GM12878 (cell line): ENCODE measurements around the gene MAN1B1. TPM values are rescaled to one million over a fixed set of nuclear protein-coding genes. Genes with fewer than 3 reads are reported as not detected.
A peak's percentile ranks its signal among the peaks of the same experiment; 100 is the strongest.

Experiments used
- ATAC-seq: fragments of 200-7000 bp; cut with Tn5 transposase; 3 replicates; pipeline ENCODE4 v1.9.1; 2020; ENCODE audit warnings: mild to moderate bottlenecking, moderate library complexity
- BruUV-seq: library from RNA; stranded (reverse); fragments of 400-500 nt; replicated peaks from 2 replicates; lab custom pipeline; 2021; lab: Mats Ljungman, UMichigan
- CTCF ChIA-PET: fragments of 300-600 bp; sonication (Branson Sonifier 250); formaldehyde crosslinking; extraction: SDS; loops from one replicate; lab custom pipeline; 2021; ENCODE audit warnings: inconsistent platforms; lab: Yijun Ruan, JAX
- POLR2A ChIA-PET: fragments of 350-600 bp; formaldehyde crosslinking; extraction: SDS; loops from one replicate; lab custom pipeline; 2021; ENCODE audit warnings: inconsistent platforms; lab: Charles Lee
- RAD21 ChIA-PET: fragments of 300-600 bp; sonication (Branson Sonifier 250); formaldehyde crosslinking; loops from one replicate; lab custom pipeline; 2023; ENCODE audit warnings: antibody characterized with exemption; ENCODE audit not compliant: unreplicated experiment; lab: Charles Lee
- SMC1A ChIA-PET: fragments of 300-600 bp; sonication (Branson Sonifier 250); formaldehyde crosslinking; loops from one replicate; lab custom pipeline; 2023; ENCODE audit not compliant: unreplicated experiment, uncharacterized antibody; lab: Charles Lee
- DNase-seq: peaks from one replicate; pipeline ENCODE4 v3.0.0-alpha.2; 2011; ENCODE audit warnings: low read depth, low spot score
- FAIRE-seq: peaks from 3 replicates; lab custom pipeline; 2011; peaks lifted over from hg19 to GRCh38; lab: Jason Lieb, UNC
- H2AFZ ChIP-seq: 2 replicates; pipeline ENCODE4 v1.6.0; 2011; ENCODE audit warnings: low read depth, low read length, control low read depth; ENCODE audit not compliant: control insufficient read depth
- H3K27ac ChIP-seq: 2 replicates; pipeline ENCODE4 v1.5.1; 2011; ENCODE audit warnings: control low read depth; ENCODE audit not compliant: control insufficient read depth, insufficient read depth
- H3K27me3 ChIP-seq, 2 experiments: replicated peaks in 1 of 2; 2 replicates each; pipeline versions ENCODE4 v1.6.0 to v1.6.1; 2011; ENCODE audit warnings: low read length in 1 of 2; ENCODE audit not compliant: control insufficient read depth in 2 of 2, insufficient read depth in 2 of 2
- H3K36me3 ChIP-seq, 2 experiments: 2 replicates each; pipeline ENCODE4 v1.5.1; 2011; ENCODE audit warnings: low read length in 1 of 2; ENCODE audit not compliant: control insufficient read depth in 2 of 2, insufficient read depth in 2 of 2
- H3K4me1 ChIP-seq: 2 replicates; pipeline ENCODE4 v1.6.1; 2011; ENCODE audit warnings: mild to moderate bottlenecking, low read length, moderate library complexity, mixed read lengths; ENCODE audit not compliant: control insufficient read depth, insufficient read depth
- H3K4me2 ChIP-seq: 2 replicates; pipeline ENCODE4 v1.6.0; 2011; ENCODE audit warnings: control low read depth; ENCODE audit not compliant: control insufficient read depth, insufficient read depth
- H3K4me3 ChIP-seq: fragments of 200-600 bp; sonication (generic); 2 replicates; pipeline ENCODE4 v1.5.1; 2016
- H3K79me2 ChIP-seq: 2 replicates; pipeline ENCODE4 v1.6.0; 2011; ENCODE audit warnings: low read length; ENCODE audit not compliant: control insufficient read depth, insufficient read depth
- H3K9ac ChIP-seq: 2 replicates; pipeline ENCODE4 v1.8.0; 2011; ENCODE audit warnings: low read length, control low read depth, mixed read lengths; ENCODE audit not compliant: control insufficient read depth, insufficient read depth
- H3K9me3 ChIP-seq: replicated peaks from 3 replicates; pipeline ENCODE4 v1.5.1; 2011; ENCODE audit warnings: mild to moderate bottlenecking, low read length; ENCODE audit not compliant: control insufficient read depth, insufficient read depth
- H4K20me1 ChIP-seq: 2 replicates; pipeline ENCODE4 v1.6.0; 2011; ENCODE audit not compliant: control insufficient read depth, insufficient read depth
- BMI1 ChIP-seq: fragments of 450-650 bp; IDR thresholded peaks from 2 replicates; pipeline ENCODE4 v1.6.1; 2016; ENCODE audit warnings: mild to moderate bottlenecking, moderate library complexity, borderline replicate concordance
- CREB1 ChIP-seq: IDR thresholded peaks from 2 replicates; pipeline ENCODE4 v1.6.1; 2012; ENCODE audit warnings: low read depth, mild to moderate bottlenecking, inconsistent platforms
- E2F4 ChIP-seq: IDR thresholded peaks from 2 replicates; pipeline ENCODE4 v1.6.1; 2012; ENCODE audit warnings: low read depth, low read length, improper control_type of control experiment
- FOXM1 ChIP-seq: IDR thresholded peaks from 2 replicates; pipeline ENCODE4 v1.6.1; 2012; ENCODE audit warnings: low read depth, mild to moderate bottlenecking, inconsistent platforms, low read length, moderate library complexity
- IKZF2 ChIP-seq, 2 experiments: fragments of 450-650 bp; IDR thresholded peaks; 2 replicates each; pipeline ENCODE4 v1.6.1; 2017; ENCODE audit warnings: mild to moderate bottlenecking in 2 of 2, moderate library complexity in 2 of 2
- KDM1A ChIP-seq: fragments of 200-600 bp; sonication (generic); IDR thresholded peaks from 2 replicates; pipeline ENCODE4 v1.6.1; 2016; ENCODE audit warnings: borderline replicate concordance
- KLF5 ChIP-seq: fragments of 450-650 bp; IDR thresholded peaks from 2 replicates; pipeline ENCODE4 v1.6.1; 2014; ENCODE audit warnings: mild to moderate bottlenecking; ENCODE audit not compliant: partially characterized antibody
- MXI1 ChIP-seq: fragments of 150-350 bp; IDR thresholded peaks from 2 replicates; pipeline ENCODE4 v1.6.1; 2011; ENCODE audit warnings: low read depth, mild to moderate bottlenecking, inconsistent platforms, low read length, improper control_type of control experiment
- NBN ChIP-seq: fragments of 450-650 bp; IDR thresholded peaks from 2 replicates; pipeline ENCODE4 v1.6.1; 2016
- PML ChIP-seq: IDR thresholded peaks from 2 replicates; pipeline ENCODE4 v1.6.1; 2012; ENCODE audit warnings: low read length, inconsistent platforms
- POLR2A ChIP-seq: IDR thresholded peaks from 2 replicates; pipeline ENCODE4 v1.6.1; 2011; ENCODE audit warnings: low read depth, mild to moderate bottlenecking, low read length
- POLR2AphosphoS5 ChIP-seq: IDR thresholded peaks from 2 replicates; pipeline ENCODE4 v1.6.1; 2011; ENCODE audit warnings: mild to moderate bottlenecking, low read length, inconsistent platforms
- POU2F2 ChIP-seq: IDR thresholded peaks from 3 replicates; pipeline ENCODE4 v1.6.1; 2011; ENCODE audit warnings: low read depth, mild to moderate bottlenecking, low read length, borderline replicate concordance
- SIN3A ChIP-seq: IDR thresholded peaks from 2 replicates; pipeline ENCODE4 v1.6.1; 2012; ENCODE audit warnings: low read depth, low read length, improper control_type of control experiment
- SMARCA5 ChIP-seq: fragments of 450-650 bp; IDR thresholded peaks from 2 replicates; pipeline ENCODE4 v1.6.1; 2017; ENCODE audit warnings: mild to moderate bottlenecking
- ZBTB40 ChIP-seq: fragments of 450-650 bp; IDR thresholded peaks from 2 replicates; pipeline ENCODE4 v1.6.1; 2016; ENCODE audit warnings: mild to moderate bottlenecking, moderate library complexity, borderline replicate concordance
- WGBS: methylation state at CpG from one replicate; pipeline ENCODE4 v1.1.6; 2016; ENCODE audit warnings: low lambda C conversion rate; ENCODE audit not compliant: insufficient replicate concordance, insufficient coverage; ENCODE audit errors: missing lambda C conversion rate; 5-methylcytosine and 5-hydroxymethylcytosine counted together
- in situ Hi-C: fragments of 300-500 bp; cut with MboI; formaldehyde crosslinking; loops from 9 replicates; pipeline ENCODE4 v1.14.3; 2018; ENCODE audit warnings: mixed read lengths
- intact Hi-C: fragments of 100-400 bp; cut with micrococcal nuclease; formaldehyde crosslinking; loops from one replicate; pipeline ENCODE4 v1.14.2; 2022; ENCODE audit not compliant: unreplicated experiment
- polyA plus RNA-seq, 11 experiments: library from polyadenylated mRNA; depleted of rRNA in 4 of 11; unstranded in 6 of 11; stranded (reverse) in 5 of 11; fragments of >200 nt; fragmentation: Nextera tagmentation in 4 of 11; fragmentation: Illumina TruSeq in 1 of 11; extraction: Ambion mirVana in 4 of 11; extraction: Trizol in 1 of 11; gene quantifications; 1 replicate in 1 of 11; 2 replicates in 10 of 11; pipeline versions ENCODE4 v1.2.1 to v1.2.3, GENCODE V29; 2011 to 2016; ENCODE audit warnings: inconsistent platforms in 2 of 11, missing spikeins in 2 of 11, low read depth in 1 of 11
- total RNA-seq, 4 experiments: library from RNA; depleted of rRNA in 3 of 4; stranded (reverse); fragments of >200 nt in 3 of 4; fragmentation: Illumina TruSeq in 1 of 4; extraction: Trizol in 1 of 4; gene quantifications; 2 replicates each; pipeline versions ENCODE4 v1.2.1 to v1.2.3, GENCODE V29; 2013 to 2021

The MAN1B1 gene
- total and polyA plus RNA-seq, 10 of the 15 experiments (the other 5 are each of a cell fraction or from before 2014, with no cell fraction given): 0.71 to 34.1 (median 22.7) TPM

GRCh38 chr9:137127301-137128157 is 40.7 kb downstream of the MAN1B1 start:
- H3K4me3 ChIP-seq: peak overlapping the region; percentile 72
- peak overlapping the region; percentile 91 for H3K4me2 ChIP-seq
- DNase-seq (no peak), FAIRE-seq (no peak), ATAC-seq (peak; percentile 9; the same call in 2 of the 3 replicates)
- intact Hi-C loops: loop anchor here (5.0 kb wide), 1 partner anchor 60 kb away; the partner anchor contains the start of genes ANAPC2 and SSNA1
- no peaks in the 10 kb centered on the region for H3K27me3 ChIP-seq
- in situ Hi-C loops: no loop called here
- H3K9ac ChIP-seq: peak overlapping the region; percentile 85
- POLR2A ChIA-PET: interaction anchor here (0.6 to 7.7 kb wide), 18 partner anchors 12 to 346 kb away, joined by 3 to 166 read pairs (median 6); partner anchors contain the start of genes ANAPC2, LRRC26, MAN1B1 and RNF208
- H3K9me3 ChIP-seq: no peaks in the 10 kb centered on the region
- H3K4me1 ChIP-seq: peaks cover 28% of the 10 kb centered on the region
- peak overlapping the region; percentile 65 for H2AFZ ChIP-seq
- SMC1A ChIA-PET: interaction anchor here (0.7 to 2.3 kb wide), 6 partner anchors 9 to 109 kb away, joined by 3 to 19 read pairs (median 4); partner anchors contain the start of genes MAN1B1 and RNF224
- no peaks in the 10 kb centered on the region for H4K20me1 ChIP-seq
- RAD21 ChIA-PET: interaction anchor here (0.7 to 2.6 kb wide), 11 partner anchors 23 to 111 kb away, joined by 3 to 29 read pairs (median 4); partner anchors contain the start of genes RNF208 and RNF224
- TSS peak; percentile 84 for BruUV-seq
- peaks cover 35% of the 10 kb centered on the region for H3K79me2 ChIP-seq
- peak overlapping the region; percentile 82 for H3K27ac ChIP-seq
- CTCF ChIA-PET: interaction anchor here (0.6 to 4.7 kb wide), 9 partner anchors 9 to 109 kb away, joined by 3 to 20 read pairs (median 4); partner anchors contain the start of genes CYSRT1 and TPRN
- no peaks in the 10 kb centered on the region for H3K36me3 ChIP-seq
- under 1% methylated on average over 22 of the region's 24 CpGs for WGBS
- TF ChIP-seq ZBTB40: peak; percentile 90
- TF ChIP-seq IKZF2 (IDR thresholded peaks at IDR 0.05): peak; percentile 60 to 69
- peak; percentile 83; the same call in 1 of the 2 replicates for TF ChIP-seq SIN3A
- peak; percentile 72 for TF ChIP-seq NBN
- TF ChIP-seq CREB1: peak; percentile 48; the same call in 1 of the 2 replicates
- no peak for TF ChIP-seq KLF5
- peak; percentile 40; the same call in 1 of the 2 replicates for TF ChIP-seq BMI1
- no peak for TF ChIP-seq SMARCA5
- no peak for TF ChIP-seq KDM1A
- TF ChIP-seq PML: peak; percentile 78; the same call in 1 of the 2 replicates
- TF ChIP-seq E2F4: no peak
- TF ChIP-seq POU2F2: no peak
- 0 out of 2 replicates have a peak, but pooled peaks have one; percentile 39 for TF ChIP-seq MXI1
- TF ChIP-seq FOXM1: no peak
- peak; percentile 49; the same call in 1 of the 2 replicates for TF ChIP-seq POLR2AphosphoS5
- peak; percentile 35; the same call in 1 of the 2 replicates for TF ChIP-seq POLR2A
